Tibial nerve (tissue), 4 donors: ENCODE measurements around the gene NUDT16L1. TPM values are rescaled to one million over a fixed set of nuclear protein-coding genes. Genes with fewer than 3 reads are reported as not detected.

Source experiments
- DNase-seq, 2 donors: peaks; one replicate each; pipeline ENCODE4 v3.0.0-alpha.2; 2019; ENCODE audit warnings: low spot score in 2 of 2
- H3K27ac ChIP-seq, 4 donors: fragments of 200-600 bp; sonication (generic) in 3 of 4; one replicate each; pipeline ENCODE4 v1.5.1; 2017 to 2019; ENCODE audit warnings: mild to moderate bottlenecking in 1 of 4
- H3K27me3 ChIP-seq, 2 donors: fragments of 200-600 bp; sonication (generic) in 1 of 2; one replicate each; pipeline versions ENCODE4 v1.5.1 to v1.6.0; 2017 to 2019
- H3K36me3 ChIP-seq, 3 donors: fragments of 200-600 bp; sonication (generic); one replicate each; pipeline ENCODE4 v1.5.1; 2018 to 2019
- H3K4me1 ChIP-seq, 4 donors: fragments of 200-600 bp; sonication (generic) in 3 of 4; one replicate each; pipeline ENCODE4 v1.5.1; 2017 to 2019
- H3K4me3 ChIP-seq, 4 donors: fragments of 200-600 bp; sonication (generic) in 3 of 4; one replicate each; pipeline ENCODE4 v1.5.1; 2017 to 2019; ENCODE audit warnings: mild to moderate bottlenecking in 1 of 4, moderate library complexity in 1 of 4
- H3K9me3 ChIP-seq, 4 donors: fragments of 200-600 bp; sonication (generic) in 3 of 4; one replicate each; pipeline ENCODE4 v1.5.1; 2017 to 2019
- EP300 ChIP-seq, 2 donors: sonication (generic); formaldehyde crosslinking; IDR thresholded peaks; one replicate each; pipeline ENCODE4 v1.6.1; 2017; ENCODE audit warnings: antibody characterized with exemption in 2 of 2, mild to moderate bottlenecking in 1 of 2
- POLR2A ChIP-seq, 2 donors: fragments of 450-650 bp; IDR thresholded peaks; one replicate each; pipeline ENCODE4 v1.6.1; 2017; ENCODE audit warnings: antibody characterized with exemption in 2 of 2, mild to moderate bottlenecking in 2 of 2, moderate library complexity in 2 of 2
- WGBS, 2 donors: methylation state at CpG; one replicate each; pipeline ENCODE4 v1.1.5; 2018; 5-methylcytosine and 5-hydroxymethylcytosine counted together
- total RNA-seq, 4 donors: library from RNA; depleted of rRNA; stranded (reverse); fragments of >200 nt; gene quantifications; one replicate each; pipeline ENCODE4 v1.1.0, GENCODE V29; 2016
- TF ChIP-seq, protein P1 (sequence below), 5 experiments: fragments of 200-600 bp in 3 of 5; fragments of 450-650 bp in 2 of 5; sonication (generic) in 3 of 5; IDR thresholded peaks; one replicate each; pipeline ENCODE4 v1.5.1; 2016 to 2019; ENCODE audit warnings: antibody characterized with exemption in 5 of 5, mild to moderate bottlenecking in 3 of 5, moderate library complexity in 2 of 5

NUDT16L1 gene
- total RNA-seq, 4 donors from 2014 or later: 30.3 to 63.7 (median 48.5) TPM

DNA sequence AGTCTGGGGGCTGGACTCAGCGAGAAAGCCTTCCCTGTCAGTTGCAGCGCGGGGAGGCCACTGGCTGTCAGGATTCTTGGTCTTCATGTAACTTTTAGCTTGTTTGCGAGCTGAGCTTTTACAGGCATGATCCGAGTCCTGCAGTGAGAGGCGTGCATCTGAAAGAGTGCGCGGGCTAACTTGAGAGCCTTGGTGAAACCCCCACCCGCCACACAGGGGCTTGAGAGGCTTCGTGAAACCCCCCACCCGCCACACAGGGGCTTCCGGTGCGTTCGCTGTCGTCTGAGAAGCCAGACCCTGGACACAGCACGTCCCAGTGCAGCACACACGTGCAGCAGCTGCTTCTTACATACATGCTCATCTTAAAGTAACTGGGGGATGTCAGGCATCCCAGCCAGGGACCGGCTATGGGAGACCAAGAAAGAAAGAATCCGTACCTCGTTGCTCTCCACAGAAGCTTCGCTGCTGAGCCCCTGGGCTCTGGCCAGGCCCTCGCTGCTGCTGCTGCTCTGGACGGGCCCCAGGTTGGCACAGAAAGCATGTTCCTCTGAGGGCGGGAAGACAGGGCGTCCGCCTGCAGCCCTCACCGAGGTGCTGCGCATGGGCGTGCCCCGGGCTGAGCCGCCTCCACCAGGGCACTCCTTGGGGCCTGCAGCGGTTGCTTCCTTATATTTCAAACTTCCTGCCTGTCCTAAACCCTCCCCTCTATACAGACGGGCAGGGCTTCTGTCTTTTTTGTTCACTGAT, 7.8 kb downstream of the NUDT16L1 start:
- Histone ChIP-seq H3K27me3 (no peaks in the 10 kb centered on the region), H3K36me3 (peaks cover 2 to 94% (median 25%) of the 10 kb centered on the region in 3 donors), H3K4me3 (no peak overlapping the region), H3K9me3 (no peaks in the 10 kb centered on the region), H3K4me1 (peaks cover 0 to 15% (median 0%) of the 10 kb centered on the region in 4 donors), H3K27ac (no peak overlapping the region)
- DNase-seq: no peak
- WGBS, 2 donors: 83 to 88% methylated on average over 23 to 33 of the region's 33 CpGs
- TF ChIP-seq EP300 (IDR thresholded peaks at IDR 0.05) (no peak), POLR2A (IDR thresholded peaks at IDR 0.05) (no peak)
- TF ChIP-seq, protein P1, sequence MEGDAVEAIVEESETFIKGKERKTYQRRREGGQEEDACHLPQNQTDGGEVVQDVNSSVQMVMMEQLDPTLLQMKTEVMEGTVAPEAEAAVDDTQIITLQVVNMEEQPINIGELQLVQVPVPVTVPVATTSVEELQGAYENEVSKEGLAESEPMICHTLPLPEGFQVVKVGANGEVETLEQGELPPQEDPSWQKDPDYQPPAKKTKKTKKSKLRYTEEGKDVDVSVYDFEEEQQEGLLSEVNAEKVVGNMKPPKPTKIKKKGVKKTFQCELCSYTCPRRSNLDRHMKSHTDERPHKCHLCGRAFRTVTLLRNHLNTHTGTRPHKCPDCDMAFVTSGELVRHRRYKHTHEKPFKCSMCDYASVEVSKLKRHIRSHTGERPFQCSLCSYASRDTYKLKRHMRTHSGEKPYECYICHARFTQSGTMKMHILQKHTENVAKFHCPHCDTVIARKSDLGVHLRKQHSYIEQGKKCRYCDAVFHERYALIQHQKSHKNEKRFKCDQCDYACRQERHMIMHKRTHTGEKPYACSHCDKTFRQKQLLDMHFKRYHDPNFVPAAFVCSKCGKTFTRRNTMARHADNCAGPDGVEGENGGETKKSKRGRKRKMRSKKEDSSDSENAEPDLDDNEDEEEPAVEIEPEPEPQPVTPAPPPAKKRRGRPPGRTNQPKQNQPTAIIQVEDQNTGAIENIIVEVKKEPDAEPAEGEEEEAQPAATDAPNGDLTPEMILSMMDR (IDR thresholded peaks at IDR 0.05): no peak

GRCh38 chr16:4701791-4702465, 8.6 kb downstream of the NUDT16L1 start:
- TF ChIP-seq, protein P1 (IDR thresholded peaks at IDR 0.05): no peak
- no peak for TF ChIP-seq POLR2A (IDR thresholded peaks at IDR 0.05)
- TF ChIP-seq EP300 (IDR thresholded peaks at IDR 0.05): no peak

GRCh38 chr16:4702466-4702808, 9.1 kb downstream of the NUDT16L1 start:
- H3K27ac ChIP-seq: no peak overlapping the region
- no peaks in the 10 kb centered on the region for H3K27me3 ChIP-seq
- peaks cover 2 to 93% (median 21%) of the 10 kb centered on the region in 3 donors for H3K36me3 ChIP-seq
- H3K4me3 ChIP-seq: no peak overlapping the region
- H3K9me3 ChIP-seq: no peaks in the 10 kb centered on the region
- no peak for DNase-seq
- TF ChIP-seq EP300 (IDR thresholded peaks at IDR 0.05): no peak
- TF ChIP-seq POLR2A (IDR thresholded peaks at IDR 0.05): no peak
- TF ChIP-seq, protein P1 (IDR thresholded peaks at IDR 0.05): no peak
- 73 to 75% methylated on average over 7 of the region's 7 CpGs for WGBS, 2 donors
- peaks cover 0 to 2% (median 0%) of the 10 kb centered on the region in 4 donors for H3K4me1 ChIP-seq

More at GRCh38 chr16:4701791-4702465, 8.6 kb downstream of the NUDT16L1 start:
- WGBS, 2 donors: 89 to 94% methylated on average over 17 of the region's 17 CpGs
- peaks cover 2 to 93% (median 21%) of the 10 kb centered on the region in 3 donors for H3K36me3 ChIP-seq
- no peak overlapping the region for H3K27ac ChIP-seq
- no peak for DNase-seq
- no peak overlapping the region for H3K4me3 ChIP-seq
- H3K4me1 ChIP-seq: peaks cover 0 to 7% (median 0%) of the 10 kb centered on the region in 4 donors
- no peaks in the 10 kb centered on the region for H3K9me3 ChIP-seq
- H3K27me3 ChIP-seq: no peaks in the 10 kb centered on the region

GRCh38 chr16:4703906-4704305, 10.5 kb downstream of the NUDT16L1 start:
- TF ChIP-seq EP300 (IDR thresholded peaks at IDR 0.05) (no peak), POLR2A (IDR thresholded peaks at IDR 0.05) (no peak)
- TF ChIP-seq, protein P1 (IDR thresholded peaks at IDR 0.05): no peak
- H3K4me1 ChIP-seq: no peaks in the 10 kb centered on the region
- H3K27me3 ChIP-seq: no peaks in the 10 kb centered on the region
- no peak overlapping the region for H3K27ac ChIP-seq
- no peak overlapping the region for H3K4me3 ChIP-seq
- peaks cover 2 to 86% (median 8%) of the 10 kb centered on the region in 3 donors for H3K36me3 ChIP-seq
- no peaks in the 10 kb centered on the region for H3K9me3 ChIP-seq
- WGBS, 2 donors: 88 to 96% methylated on average over 6 of the region's 7 CpGs
- DNase-seq: no peak

DNA sequence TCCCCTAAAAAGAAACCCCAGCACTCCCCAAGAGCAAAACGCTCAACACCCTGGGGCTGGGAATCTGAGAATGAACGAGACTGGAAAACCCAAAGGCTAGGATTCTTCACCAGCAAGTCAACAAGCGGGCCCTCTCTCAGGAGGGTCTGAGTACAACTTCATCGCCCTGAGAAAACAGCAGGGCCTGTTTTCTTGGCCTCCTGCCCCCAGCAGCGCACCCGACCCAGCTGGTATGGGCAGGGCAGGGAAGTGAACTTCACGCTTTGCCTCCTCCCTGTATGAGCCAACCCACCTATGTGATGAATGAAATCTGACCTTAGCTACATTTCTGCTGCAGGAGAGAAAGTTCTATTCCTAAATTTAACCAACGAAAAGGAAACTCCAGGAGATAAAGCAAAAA, 11.1 kb downstream of the NUDT16L1 start:
- no peaks in the 10 kb centered on the region for H3K4me1 ChIP-seq
- no peak overlapping the region for H3K4me3 ChIP-seq
- no peak for DNase-seq
- no peak overlapping the region for H3K27ac ChIP-seq
- WGBS, 2 donors: 78 to 86% methylated on average over 8 of the region's 8 CpGs
- peaks cover 2 to 86% (median 5%) of the 10 kb centered on the region in 3 donors for H3K36me3 ChIP-seq
- TF ChIP-seq EP300 (IDR thresholded peaks at IDR 0.05): no peak
- TF ChIP-seq POLR2A (IDR thresholded peaks at IDR 0.05): no peak
- TF ChIP-seq, protein P1 (IDR thresholded peaks at IDR 0.05): no peak
- H3K27me3 ChIP-seq: no peaks in the 10 kb centered on the region
- H3K9me3 ChIP-seq: no peaks in the 10 kb centered on the region
